Esophagus squamous epithelium (tissue), 4 donors: ENCODE results near the gene SLC6A3.

ENCODE experiments used
- CTCF ChIP-seq, 6 experiments: fragments of 450-650 bp in 4 of 6; fragments of 200-600 bp in 2 of 6; sonication (generic) in 2 of 6; IDR thresholded peaks; one replicate each; pipeline ENCODE4 v1.5.1; 2016 to 2019; ENCODE audit warnings: antibody characterized with exemption in 6 of 6, mild to moderate bottlenecking in 4 of 6, moderate library complexity in 4 of 6
- POLR2A ChIP-seq, 4 donors: fragments of 450-650 bp; IDR thresholded peaks; one replicate each; pipeline ENCODE4 v1.6.1; 2017; ENCODE audit warnings: antibody characterized with exemption in 4 of 4, mild to moderate bottlenecking in 4 of 4, moderate library complexity in 3 of 4

- TF ChIP-seq CTCF (IDR thresholded peaks at IDR 0.05) (no peak), POLR2A (IDR thresholded peaks at IDR 0.05) (no peak)
Observed at GRCh38 chr5:1429496-1429895, 15.7 kb downstream of the SLC6A3 start.
